Peyer's patch (tissue), 4 donors: ENCODE measurements around the gene DFFB. TPM values are rescaled to one million over a fixed set of nuclear protein-coding genes. Genes with fewer than 3 reads are reported as not detected.

Experiments used
- DNase-seq, 3 donors: peaks; one replicate each; pipeline ENCODE4 v3.0.0-alpha.2; 2017 to 2019
- H3K27ac ChIP-seq, 4 donors: fragments of 200-600 bp; sonication (generic); one replicate each; pipeline ENCODE4 v1.5.1; 2016 to 2019
- H3K27me3 ChIP-seq, 2 donors: fragments of 200-600 bp; sonication (generic); one replicate each; pipeline ENCODE4 v1.5.1; 2019
- H3K36me3 ChIP-seq, 3 donors: fragments of 200-600 bp; sonication (generic); one replicate each; pipeline ENCODE4 v1.5.1; 2016 to 2019
- H3K4me1 ChIP-seq, 4 donors: fragments of 200-600 bp; sonication (generic); one replicate each; pipeline ENCODE4 v1.5.1; 2016 to 2019
- H3K4me3 ChIP-seq, 4 donors: fragments of 200-600 bp; sonication (generic); 1 replicate in 3 of 4; 2 replicates in 1 of 4; pipeline ENCODE4 v1.5.1; 2016 to 2019; ENCODE audit warnings: mild to moderate bottlenecking in 1 of 4
- H3K9me3 ChIP-seq, 4 donors: fragments of 200-600 bp; sonication (generic); one replicate each; pipeline ENCODE4 v1.5.1; 2016 to 2019; ENCODE audit warnings: mild to moderate bottlenecking in 1 of 4
- CTCF ChIP-seq, 6 experiments: fragments of 450-650 bp in 4 of 6; fragments of 200-600 bp in 2 of 6; sonication (generic) in 1 of 6; IDR thresholded peaks; one replicate each; pipeline ENCODE4 v1.5.1; 2017 to 2019; ENCODE audit warnings: antibody characterized with exemption in 6 of 6, mild to moderate bottlenecking in 3 of 6, moderate library complexity in 1 of 6
- POLR2A ChIP-seq, 2 donors: fragments of 450-650 bp; IDR thresholded peaks; one replicate each; pipeline ENCODE4 v1.5.1; 2017; ENCODE audit warnings: antibody characterized with exemption in 2 of 2, mild to moderate bottlenecking in 2 of 2, moderate library complexity in 2 of 2
- total RNA-seq, 4 donors: library from RNA; depleted of rRNA; stranded (reverse); fragments of >200 nt; gene quantifications; one replicate each; pipeline ENCODE4 v1.1.0, GENCODE V29; 2016

Gene DFFB
- total RNA-seq, 4 donors from 2014 or later, result 6.8 to 22.8 (median 13.7) TPM

- Histone ChIP-seq H3K27me3 (no peaks in the 10 kb centered on the region), H3K36me3 (peaks cover 0 to 85% (median 0%) of the 10 kb centered on the region in 3 donors), H3K9me3 (peaks cover 0 to 4% (median 0%) of the 10 kb centered on the region in 4 donors), H3K4me1 (no peaks in the 10 kb centered on the region), H3K4me3 (no peak overlapping the region), H3K27ac (no peak overlapping the region)
- no peak for DNase-seq
- no peak for TF ChIP-seq POLR2A (IDR thresholded peaks at IDR 0.05)
- TF ChIP-seq CTCF (IDR thresholded peaks at IDR 0.05), result no peak
Measured at GRCh38 chr1:3837200-3837599, 20.1 kb upstream of the DFFB start.

GRCh38 chr1:3837685-3838084 is 19.6 kb upstream of the DFFB start:
- Histone ChIP-seq H3K27ac (no peak overlapping the region), H3K9me3 (peaks cover 0 to 4% (median 0%) of the 10 kb centered on the region in 4 donors), H3K4me3 (no peak overlapping the region), H3K36me3 (peaks cover 0 to 85% (median 0%) of the 10 kb centered on the region in 3 donors), H3K27me3 (no peaks in the 10 kb centered on the region), H3K4me1 (no peaks in the 10 kb centered on the region)
- no peak for DNase-seq
- TF ChIP-seq CTCF (IDR thresholded peaks at IDR 0.05), result no peak

- TF ChIP-seq CTCF (IDR thresholded peaks at IDR 0.05), result no peak
- no peak for TF ChIP-seq POLR2A (IDR thresholded peaks at IDR 0.05)
- peaks cover 0 to 4% (median 0%) of the 10 kb centered on the region in 4 donors for H3K9me3 ChIP-seq
- no peaks in the 10 kb centered on the region for H3K4me1 ChIP-seq
- peaks cover 0 to 84% (median 0%) of the 10 kb centered on the region in 3 donors for H3K36me3 ChIP-seq
- no peak overlapping the region for H3K4me3 ChIP-seq
- H3K27me3 ChIP-seq, result no peaks in the 10 kb centered on the region
- DNase-seq, result no peak
- no peak overlapping the region for H3K27ac ChIP-seq
Measured at GRCh38 chr1:3838788-3839187, 18.5 kb upstream of the DFFB start.

GRCh38 chr1:3841491-3841890 is 15.8 kb upstream of the DFFB start:
- H3K27ac ChIP-seq, result no peak overlapping the region
- H3K27me3 ChIP-seq, result no peaks in the 10 kb centered on the region
- peaks cover 0 to 86% (median 0%) of the 10 kb centered on the region in 3 donors for H3K36me3 ChIP-seq
- H3K9me3 ChIP-seq, result peaks cover 0 to 4% (median 0%) of the 10 kb centered on the region in 4 donors
- TF ChIP-seq POLR2A (IDR thresholded peaks at IDR 0.05) (no peak), CTCF (IDR thresholded peaks at IDR 0.05) (no peak)
- no peak for DNase-seq
- H3K4me3 ChIP-seq, result no peak overlapping the region
- no peaks in the 10 kb centered on the region for H3K4me1 ChIP-seq

- Histone ChIP-seq H3K27ac (no peak overlapping the region), H3K9me3 (peaks cover 0 to under 1% (median 0%) of the 10 kb centered on the region in 4 donors), H3K36me3 (peaks cover 0 to 86% (median 0%) of the 10 kb centered on the region in 3 donors), H3K27me3 (no peaks in the 10 kb centered on the region), H3K4me1 (no peaks in the 10 kb centered on the region), H3K4me3 (no peak overlapping the region)
- no peak for TF ChIP-seq CTCF (IDR thresholded peaks at IDR 0.05)
- TF ChIP-seq POLR2A (IDR thresholded peaks at IDR 0.05), result no peak
- no peak for DNase-seq
Measured at GRCh38 chr1:3842912-3843311, 14.4 kb upstream of the DFFB start.

GRCh38 chr1:3846541-3846940 is 10.7 kb upstream of the DFFB start:
- TF ChIP-seq CTCF (IDR thresholded peaks at IDR 0.05) (no peak), POLR2A (IDR thresholded peaks at IDR 0.05) (no peak)
- H3K36me3 ChIP-seq, result peaks cover 0 to 81% (median 0%) of the 10 kb centered on the region in 3 donors

More at GRCh38 chr1:3846541-3846940, 10.7 kb upstream of the DFFB start:
- no peak for DNase-seq
- H3K27me3 ChIP-seq, result no peaks in the 10 kb centered on the region
- no peak overlapping the region for H3K4me3 ChIP-seq
- H3K9me3 ChIP-seq, result no peaks in the 10 kb centered on the region
- no peak overlapping the region for H3K27ac ChIP-seq
- H3K4me1 ChIP-seq, result no peaks in the 10 kb centered on the region
